HG02571 (cell line): ENCODE measurements around the gene RYR3.

ENCODE experiments used
- ATAC-seq: cut with Tn5 transposase; IDR thresholded peaks from one replicate; pipeline ENCODE4 v1.9.1; 2021; ENCODE audit warnings: mild to moderate bottlenecking, moderate library complexity; ENCODE audit not compliant: unreplicated experiment

The RYR3 gene

GRCh38 chr15:33310481-33311311, at the start of gene RYR3:
TSS of gene RYR3 (plus strand) at chr15:33310967. CDS start at chr15:33311046, 79 bp downstream.
- ATAC-seq, result no peak

- ATAC-seq, result no peak
Measured at GRCh38 chr15:33262306-33262705, 48.5 kb upstream of the RYR3 start.

- no peak for ATAC-seq
Measured at GRCh38 chr15:33277689-33278088, 33.1 kb upstream of the RYR3 start.

- no peak for ATAC-seq
Measured at GRCh38 chr15:33278816-33279612, 31.8 kb upstream of the RYR3 start.

GRCh38 chr15:33279613-33280205, 31.1 kb upstream of the RYR3 start:
- ATAC-seq, result no peak

- no peak for ATAC-seq
Measured at GRCh38 chr15:33282226-33283020, 28.3 kb upstream of the RYR3 start.

- no peak for ATAC-seq
Measured at GRCh38 chr15:33283576-33283975, 27.2 kb upstream of the RYR3 start.

GRCh38 chr15:33284336-33284735, 26.4 kb upstream of the RYR3 start:
- ATAC-seq, result no peak

- ATAC-seq, result no peak
Measured at GRCh38 chr15:33292717-33293307, 18.0 kb upstream of the RYR3 start.

- ATAC-seq, result no peak
Measured at GRCh38 chr15:33293713-33294334, 16.9 kb upstream of the RYR3 start.

GRCh38 chr15:33296050-33296449, 14.7 kb upstream of the RYR3 start:
- ATAC-seq, result no peak

- ATAC-seq, result no peak
Measured at GRCh38 chr15:33296856-33297255, 13.9 kb upstream of the RYR3 start.

- no peak for ATAC-seq
Measured at GRCh38 chr15:33298631-33299030, 12.1 kb upstream of the RYR3 start.

- ATAC-seq, result no peak
Measured at GRCh38 chr15:33304924-33305323, 5.8 kb upstream of the RYR3 start.

- no peak for ATAC-seq
Measured at GRCh38 chr15:33309602-33310276, 1.0 kb upstream of the RYR3 start.

- no peak for ATAC-seq
Measured at GRCh38 chr15:33311312-33311971, 675 bp downstream of the RYR3 start.

GRCh38 chr15:33313491-33313890, 2.7 kb downstream of the RYR3 start:
- no peak for ATAC-seq

GRCh38 chr15:33314069-33314468, 3.3 kb downstream of the RYR3 start:
- no peak for ATAC-seq

GRCh38 chr15:33315044-33315443, 4.3 kb downstream of the RYR3 start:
- ATAC-seq, result no peak
